ENCODE data around the gene ASAP2. TPM values are rescaled to one million over a fixed set of nuclear protein-coding genes. Genes with fewer than 3 reads are reported as not detected.

The ASAP2 gene
- polyA plus RNA-seq, 3 donors, result 0.08 to 1.1 (median 0.20) TPM

DNA sequence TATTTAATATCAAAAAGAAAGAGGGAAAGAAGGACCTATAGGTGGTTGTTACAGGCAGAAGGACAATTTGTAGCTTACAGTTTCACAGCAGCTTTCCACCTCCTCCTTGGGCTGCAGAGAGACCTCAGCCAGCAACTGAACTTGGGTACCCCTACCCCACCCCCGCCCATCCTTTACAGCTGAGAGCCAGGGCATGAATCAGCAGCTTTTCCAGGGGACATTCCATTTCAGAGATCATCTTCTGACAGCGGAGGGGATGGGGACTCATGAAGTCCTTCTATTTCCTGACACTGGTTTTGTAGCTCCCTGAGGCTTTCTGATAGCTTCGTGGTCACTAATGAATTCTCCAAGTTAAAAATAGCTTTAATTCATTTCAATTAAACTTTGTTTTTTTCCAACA, 120.4 kb downstream of the ASAP2 start:
- Mint-ChIP-seq H3K36me3 (peaks cover 2 to 9% of the 10 kb centered on the region in 2 donors), H3K4me3 (no peak overlapping the region), H3K4me1 (peaks cover 22% of the 10 kb centered on the region), H3K27ac (no peak overlapping the region), H3K9me3 (no peaks in the 10 kb centered on the region), H3K27me3 (ENCODE audit: low read depth in 3 of 3) (peaks cover 0 to 2% (median 1%) of the 10 kb centered on the region in 3 donors)
- H3K9ac ChIP-seq (ENCODE audit: insufficient read depth, low read length, poor library complexity, severe bottlenecking), result no peak overlapping the region
- H4K20me1 ChIP-seq (ENCODE audit: insufficient read depth, low read length), result no peaks in the 10 kb centered on the region
- H3K9me3 ChIP-seq (replicated peaks in 1 of 2; ENCODE audit: control insufficient read depth in 1 of 2, insufficient read depth in 1 of 2, low read length in 2 of 2), result no peaks in the 10 kb centered on the region
- no CpG with 5 or more reads among the region's 3 CpGs for WGBS (ENCODE audit: insufficient coverage)
- H2AFZ ChIP-seq (ENCODE audit: insufficient read depth, low read depth, low read length, poor library complexity, severe bottlenecking), result no peak overlapping the region
- no peak for DNase-seq
- no peaks in the 10 kb centered on the region for H3K79me2 ChIP-seq (ENCODE audit: insufficient read depth, low read length)
- TF ChIP-seq, protein P1, sequence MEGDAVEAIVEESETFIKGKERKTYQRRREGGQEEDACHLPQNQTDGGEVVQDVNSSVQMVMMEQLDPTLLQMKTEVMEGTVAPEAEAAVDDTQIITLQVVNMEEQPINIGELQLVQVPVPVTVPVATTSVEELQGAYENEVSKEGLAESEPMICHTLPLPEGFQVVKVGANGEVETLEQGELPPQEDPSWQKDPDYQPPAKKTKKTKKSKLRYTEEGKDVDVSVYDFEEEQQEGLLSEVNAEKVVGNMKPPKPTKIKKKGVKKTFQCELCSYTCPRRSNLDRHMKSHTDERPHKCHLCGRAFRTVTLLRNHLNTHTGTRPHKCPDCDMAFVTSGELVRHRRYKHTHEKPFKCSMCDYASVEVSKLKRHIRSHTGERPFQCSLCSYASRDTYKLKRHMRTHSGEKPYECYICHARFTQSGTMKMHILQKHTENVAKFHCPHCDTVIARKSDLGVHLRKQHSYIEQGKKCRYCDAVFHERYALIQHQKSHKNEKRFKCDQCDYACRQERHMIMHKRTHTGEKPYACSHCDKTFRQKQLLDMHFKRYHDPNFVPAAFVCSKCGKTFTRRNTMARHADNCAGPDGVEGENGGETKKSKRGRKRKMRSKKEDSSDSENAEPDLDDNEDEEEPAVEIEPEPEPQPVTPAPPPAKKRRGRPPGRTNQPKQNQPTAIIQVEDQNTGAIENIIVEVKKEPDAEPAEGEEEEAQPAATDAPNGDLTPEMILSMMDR (IDR thresholded peaks at IDR 0.05), result no peak
- no peaks in the 10 kb centered on the region for H3K27me3 ChIP-seq (ENCODE audit: control insufficient read depth in 2 of 2, insufficient read depth in 2 of 2, low read length in 2 of 2)
- no peaks in the 10 kb centered on the region for H3K36me3 ChIP-seq (replicated peaks in 1 of 2; ENCODE audit: control insufficient read depth in 1 of 2, insufficient read depth in 2 of 2, low read length in 2 of 2)
- intact Hi-C loops (cut with micrococcal nuclease), result no loop called here
- no peak overlapping the region for H3K4me3 ChIP-seq (replicated peaks in 1 of 3; ENCODE audit: low read depth in 2 of 3, low read length in 3 of 3)
- H3K27ac ChIP-seq (ENCODE audit: low read depth in 1 of 2, low read length in 2 of 2), result no peak overlapping the region
- no peak overlapping the region for H3K4me2 ChIP-seq (replicated peaks; ENCODE audit: extremely low read depth, low read length, poor library complexity, severe bottlenecking)
- peaks cover 11 to 16% of the 10 kb centered on the region in 2 donors for H3K4me1 ChIP-seq (ENCODE audit: control insufficient read depth in 1 of 2, insufficient read depth in 2 of 2, low read length in 2 of 2)

DNA sequence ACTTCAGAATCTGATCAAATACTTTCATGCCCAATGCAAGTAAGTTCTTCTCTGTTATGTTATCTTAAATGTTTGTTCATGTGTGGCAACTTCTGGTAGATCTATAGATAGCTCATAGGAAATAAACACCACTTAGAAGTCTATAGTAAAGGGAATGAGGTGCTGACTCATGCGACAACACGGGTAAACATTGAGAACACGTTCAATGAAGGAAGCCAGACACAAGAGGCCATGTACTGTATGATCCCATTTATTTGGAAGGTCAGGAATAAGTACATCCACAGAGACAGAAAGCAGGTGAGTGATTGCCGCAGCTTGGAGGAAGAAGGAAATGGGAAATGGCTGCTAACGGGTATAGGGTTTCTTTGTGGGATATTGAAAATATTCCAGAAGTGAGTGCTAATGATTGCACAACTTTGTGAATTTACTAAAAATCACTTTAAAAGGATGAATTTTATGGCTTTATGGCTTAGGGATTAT, 121.3 kb downstream of the ASAP2 start:
- H3K4me3 Mint-ChIP-seq, result no peak overlapping the region
- TF ChIP-seq, protein P1 (IDR thresholded peaks at IDR 0.05), result no peak
- peaks cover 0 to 2% (median 1%) of the 10 kb centered on the region in 3 donors for H3K27me3 Mint-ChIP-seq (ENCODE audit: low read depth in 3 of 3)
- H3K27ac ChIP-seq (ENCODE audit: low read depth in 1 of 2, low read length in 2 of 2), result no peak overlapping the region
- peak overlapping the region in 1 of 7 donors; percentile 72 for H3K27ac Mint-ChIP-seq
- H3K9me3 ChIP-seq (replicated peaks in 1 of 2; ENCODE audit: control insufficient read depth in 1 of 2, insufficient read depth in 1 of 2, low read length in 2 of 2), result no peaks in the 10 kb centered on the region
- no peaks in the 10 kb centered on the region for H3K79me2 ChIP-seq (ENCODE audit: insufficient read depth, low read length)
- no peaks in the 10 kb centered on the region for H3K9me3 Mint-ChIP-seq
- no peak overlapping the region for H3K9ac ChIP-seq (ENCODE audit: insufficient read depth, low read length, poor library complexity, severe bottlenecking)
- 0% methylated on average over 2 of the region's 5 CpGs for WGBS (ENCODE audit: insufficient coverage)
- no peaks in the 10 kb centered on the region for H3K27me3 ChIP-seq (ENCODE audit: control insufficient read depth in 2 of 2, insufficient read depth in 2 of 2, low read length in 2 of 2)
- peaks cover 22% of the 10 kb centered on the region for H3K4me1 Mint-ChIP-seq
- H3K36me3 Mint-ChIP-seq, result peaks cover 4 to 9% of the 10 kb centered on the region in 2 donors
- no peak overlapping the region for H2AFZ ChIP-seq (ENCODE audit: insufficient read depth, low read depth, low read length, poor library complexity, severe bottlenecking)
- no peaks in the 10 kb centered on the region for H3K36me3 ChIP-seq (replicated peaks in 1 of 2; ENCODE audit: control insufficient read depth in 1 of 2, insufficient read depth in 2 of 2, low read length in 2 of 2)
- H3K4me3 ChIP-seq (replicated peaks in 1 of 3; ENCODE audit: low read depth in 2 of 3, low read length in 3 of 3), result no peak overlapping the region
- H4K20me1 ChIP-seq (ENCODE audit: insufficient read depth, low read length), result no peaks in the 10 kb centered on the region
- H3K4me1 ChIP-seq (ENCODE audit: control insufficient read depth in 1 of 2, insufficient read depth in 2 of 2, low read length in 2 of 2), result peaks cover 11 to 16% of the 10 kb centered on the region in 2 donors
- DNase-seq, result peak in 1 of 3 donors; percentile 12
- H3K4me2 ChIP-seq (replicated peaks; ENCODE audit: extremely low read depth, low read length, poor library complexity, severe bottlenecking), result no peak overlapping the region
- intact Hi-C loops (cut with micrococcal nuclease), result no loop called here

All from CD14-positive monocyte (primary cell).